ENCODE results near the gene MORC2. TPM values are rescaled to one million over a fixed set of nuclear protein-coding genes. Genes with fewer than 3 reads are reported as not detected.
A peak's percentile ranks its signal among the peaks of the same experiment; 100 is the strongest.

The MORC2 gene
- total RNA-seq: 10 to 100 TPM; 21.5 to 35.9 (median 31.2) TPM
- 10 to 100 TPM; 15.6 to 34.7 (median 20.8) TPM for polyA plus RNA-seq
- long read RNA-seq, donor 1, full-length matches to known transcripts: 11 of 23 reads
- long read RNA-seq, donor 1, partial matches to known transcripts: 4 of 23 reads
- long read RNA-seq, donor 1, other reads (novel, unspliced or antisense): 8 of 23 reads
- long read RNA-seq, donor 2, full-length matches to known transcripts: 14 of 40 reads
- long read RNA-seq, donor 2, partial matches to known transcripts: 15 of 40 reads
- long read RNA-seq, donor 2, other reads (novel, unspliced or antisense): 11 of 40 reads

DNA sequence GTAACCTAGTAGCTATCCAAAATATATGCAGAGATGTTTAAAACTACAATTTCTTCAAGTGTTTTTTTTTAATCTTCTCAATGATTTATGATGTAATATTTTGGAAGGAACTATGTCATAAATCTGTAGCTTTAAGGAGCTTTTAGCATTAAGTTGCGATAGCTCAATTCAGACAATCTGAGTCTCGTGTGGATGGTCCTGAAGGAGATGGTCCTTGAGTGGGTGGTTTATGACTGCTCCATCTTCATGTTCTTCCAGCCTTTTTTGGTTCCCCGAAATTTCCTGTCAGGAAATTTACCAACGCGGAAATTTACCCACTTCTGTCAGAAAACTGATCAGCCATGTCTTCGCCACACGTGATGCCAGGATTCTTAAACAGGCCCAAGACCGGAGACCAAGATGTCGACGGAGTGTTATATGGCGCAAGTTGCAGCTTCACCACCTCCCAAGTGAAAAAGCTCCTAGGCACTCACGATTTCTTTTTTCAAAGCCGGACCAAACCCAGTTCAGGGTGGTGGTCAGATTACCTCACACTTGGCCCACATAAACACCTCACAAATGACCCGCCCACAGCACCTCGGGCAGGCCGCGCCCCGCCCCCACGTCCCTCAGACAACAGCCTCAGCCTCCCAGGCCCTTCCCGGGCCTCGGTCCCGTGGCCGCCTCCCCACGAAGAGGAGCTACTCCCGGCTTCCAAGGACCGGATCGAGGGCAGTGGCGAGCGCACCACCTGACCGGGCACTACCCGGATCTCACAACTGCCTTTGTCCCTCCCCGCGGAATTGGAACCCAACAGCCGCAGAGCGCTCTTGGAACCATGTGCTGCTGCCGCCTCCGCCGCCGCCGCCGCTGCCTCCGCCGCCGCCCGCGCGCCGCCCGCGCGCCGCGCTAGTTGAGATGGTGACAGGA, at the start of gene MORC2:
Gene MORC2, minus strand, starts transcription at position 760 of the 909 bp plus-strand sequence. CDS start 885 bp downstream, outside the sequence.
- Histone ChIP-seq H3K36me3 (ENCODE audit: insufficient read depth in 1 of 2, low read depth in 1 of 2) (peaks cover 8 to 19% of the 10 kb centered on the region in 2 donors), H3K4me1 (peaks cover 48% of the 10 kb centered on the region), H3K4me3 (peak within 1 kb of the TSS; percentile 86), H3K27me3 (ENCODE audit: insufficient read depth in 3 of 3, low read length in 2 of 3) (no peaks in the 10 kb centered on the region), H3K27ac (peak within 1 kb of the TSS; percentile 94), H3K9me3 (no peaks in the 10 kb centered on the region)
- ATAC-seq (peak; percentile 50 to 74 (median 66)), DNase-seq (peak; percentile 69 to 88)
- WGBS, 3 donors: 14 to 19% (median 14%) methylated on average over 48 to 53 of the region's 53 CpGs
- intact Hi-C loops (cut with DNase I): loop anchor here (2.0 kb wide), 2 partner anchors 115 to 117 kb away; no protein-coding TSS in a partner anchor
- TF ChIP-seq CTCF (IDR thresholded peaks at IDR 0.05): no peak

GRCh38 chr22:31005535-31005934, 37.0 kb upstream of the MORC2 start:
- Histone ChIP-seq H3K4me1 (no peaks in the 10 kb centered on the region), H3K27me3 (ENCODE audit: insufficient read depth in 3 of 3, low read length in 2 of 3) (no peaks in the 10 kb centered on the region), H3K27ac (no peak overlapping the region), H3K9me3 (peaks cover 10% of the 10 kb centered on the region), H3K36me3 (ENCODE audit: insufficient read depth in 1 of 2, low read depth in 1 of 2) (no peaks in the 10 kb centered on the region), H3K4me3 (no peak overlapping the region)
- ATAC-seq (no peak), DNase-seq (no peak)
- intact Hi-C loops (cut with DNase I): no loop called here
- no peak for TF ChIP-seq CTCF (IDR thresholded peaks at IDR 0.05)

GRCh38 chr22:31001124-31001770, 32.7 kb upstream of the MORC2 start:
- H3K4me3 ChIP-seq: no peak overlapping the region
- 85 to 91% (median 88%) methylated on average over 6 of the region's 6 CpGs for WGBS, 3 donors
- no peaks in the 10 kb centered on the region for H3K36me3 ChIP-seq (ENCODE audit: insufficient read depth in 1 of 2, low read depth in 1 of 2)
- no peak for TF ChIP-seq CTCF (IDR thresholded peaks at IDR 0.05)
- peaks cover 10% of the 10 kb centered on the region for H3K9me3 ChIP-seq
- DNase-seq (no peak), ATAC-seq (no peak)
- no peaks in the 10 kb centered on the region for H3K4me1 ChIP-seq
- H3K27me3 ChIP-seq (ENCODE audit: insufficient read depth in 3 of 3, low read length in 2 of 3): no peaks in the 10 kb centered on the region
- no peak overlapping the region for H3K27ac ChIP-seq
- intact Hi-C loops (cut with DNase I): no loop called here

DNA sequence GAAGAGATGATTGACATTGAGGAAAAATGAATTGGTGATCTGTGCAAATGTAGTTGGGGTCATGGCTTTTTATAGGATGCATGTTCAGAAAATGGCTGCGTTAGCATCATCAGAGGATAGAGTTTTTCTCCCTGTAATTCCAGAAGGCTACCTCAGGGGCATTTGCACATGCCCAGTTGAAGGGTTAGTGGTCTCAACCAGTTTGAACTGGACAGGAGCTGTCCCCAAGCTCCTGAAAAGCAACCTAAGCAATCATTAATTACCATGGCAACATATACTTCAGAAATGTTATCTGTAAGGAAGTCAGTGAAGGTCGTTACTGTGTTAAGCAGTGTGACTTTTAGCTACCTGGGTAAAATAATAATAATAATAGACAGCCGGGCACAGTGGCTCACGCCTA, 29.8 kb upstream of the MORC2 start:
- Histone ChIP-seq H3K9me3 (no peaks in the 10 kb centered on the region), H3K27me3 (ENCODE audit: insufficient read depth in 3 of 3, low read length in 2 of 3) (no peaks in the 10 kb centered on the region), H3K4me1 (no peaks in the 10 kb centered on the region), H3K4me3 (no peak overlapping the region), H3K36me3 (ENCODE audit: insufficient read depth in 1 of 2, low read depth in 1 of 2) (no peaks in the 10 kb centered on the region), H3K27ac (no peak overlapping the region)
- intact Hi-C loops (cut with DNase I): no loop called here
- WGBS, 3 donors: 75 to 79% (median 77%) methylated on average over 4 of the region's 4 CpGs
- DNase-seq: no peak
- no peak for TF ChIP-seq CTCF (IDR thresholded peaks at IDR 0.05)
- no peak for ATAC-seq
